NT2/D1 (cell line): Measurements from ENCODE around the gene PARG.

ENCODE experiments used
- YY1 ChIP-seq: IDR thresholded peaks from 2 replicates; pipeline ENCODE4 v1.6.1; 2011; ENCODE audit not compliant: insufficient read length, insufficient read depth
- ZNF274 ChIP-seq: IDR thresholded peaks from 2 replicates; pipeline ENCODE4 v1.6.1; 2011; ENCODE audit warnings: mild to moderate bottlenecking, low read depth, low read length

GRCh38 chr10:49803988-49804387, 137.8 kb downstream of the PARG start:
- TF ChIP-seq YY1 (no peak), ZNF274 (no peak)
